GM12878 (cell line): Measurements from ENCODE around the gene WWP2.

Source experiments
- HDAC6 ChIP-seq: fragments of 200-600 bp; sonication (generic); IDR thresholded peaks from one replicate; pipeline ENCODE4 v1.8.0; 2017; ENCODE audit warnings: antibody characterized with exemption; ENCODE audit not compliant: unreplicated experiment
- TF ChIP-seq, protein P1 (sequence below), 3 experiments: IDR thresholded peaks in 2 of 3; conservative IDR thresholded peaks in 1 of 3; 2 replicates each; pipeline ENCODE4 v1.5.1; 2011; ENCODE audit warnings: low read depth in 3 of 3, low read length in 3 of 3, mild to moderate bottlenecking in 3 of 3, control low read depth in 2 of 3, moderate library complexity in 2 of 3, inconsistent platforms in 1 of 3, mixed read lengths in 1 of 3; ENCODE audit not compliant: control insufficient read depth in 2 of 3, insufficient read depth in 1 of 3; ENCODE audit errors: extremely low read depth in 1 of 3

DNA sequence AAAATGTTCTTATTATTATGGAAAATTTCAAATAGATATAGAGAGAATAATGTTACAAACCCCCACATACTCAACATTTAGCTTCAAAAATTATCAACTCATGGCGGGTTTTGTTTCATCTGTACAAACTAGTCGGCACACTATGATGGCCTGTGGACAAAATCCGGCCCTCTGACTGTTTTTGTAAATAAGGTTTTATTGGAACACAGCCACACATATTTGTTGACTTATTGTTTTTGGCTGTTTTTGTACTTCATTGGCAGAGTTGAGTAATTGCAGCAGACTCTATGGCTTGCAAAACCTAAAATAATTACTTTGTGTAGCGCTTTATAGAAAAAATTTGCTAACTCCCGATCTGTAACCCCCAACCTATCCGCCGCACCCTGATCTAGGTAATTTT lies 147.6 kb downstream of the WWP2 start:
- TF ChIP-seq, protein P1, sequence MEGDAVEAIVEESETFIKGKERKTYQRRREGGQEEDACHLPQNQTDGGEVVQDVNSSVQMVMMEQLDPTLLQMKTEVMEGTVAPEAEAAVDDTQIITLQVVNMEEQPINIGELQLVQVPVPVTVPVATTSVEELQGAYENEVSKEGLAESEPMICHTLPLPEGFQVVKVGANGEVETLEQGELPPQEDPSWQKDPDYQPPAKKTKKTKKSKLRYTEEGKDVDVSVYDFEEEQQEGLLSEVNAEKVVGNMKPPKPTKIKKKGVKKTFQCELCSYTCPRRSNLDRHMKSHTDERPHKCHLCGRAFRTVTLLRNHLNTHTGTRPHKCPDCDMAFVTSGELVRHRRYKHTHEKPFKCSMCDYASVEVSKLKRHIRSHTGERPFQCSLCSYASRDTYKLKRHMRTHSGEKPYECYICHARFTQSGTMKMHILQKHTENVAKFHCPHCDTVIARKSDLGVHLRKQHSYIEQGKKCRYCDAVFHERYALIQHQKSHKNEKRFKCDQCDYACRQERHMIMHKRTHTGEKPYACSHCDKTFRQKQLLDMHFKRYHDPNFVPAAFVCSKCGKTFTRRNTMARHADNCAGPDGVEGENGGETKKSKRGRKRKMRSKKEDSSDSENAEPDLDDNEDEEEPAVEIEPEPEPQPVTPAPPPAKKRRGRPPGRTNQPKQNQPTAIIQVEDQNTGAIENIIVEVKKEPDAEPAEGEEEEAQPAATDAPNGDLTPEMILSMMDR (IDR thresholded peaks at IDR 0.05 in 2 of 3, conservative IDR thresholded peaks at IDR 0.05 in 1 of 3; ENCODE audit: control insufficient read depth in 2 of 3, extremely low read depth in 1 of 3, insufficient read depth in 1 of 3, low read depth in 3 of 3, low read length in 3 of 3), result no peak
- TF ChIP-seq HDAC6, result no peak
